Amygdala (tissue), 56 donors: Measurements from ENCODE around the gene RD3L.

Experiments
- DNase-seq, 56 donors: peaks; one replicate each; lab custom pipeline; 2025; lab: John Stamatoyannopoulos, UW

Gene RD3L

GRCh38 chr14:103897075-103897947 lies 45.0 kb downstream of the RD3L start:
- peak in 3 of 56 donors; percentile 10 to 29 (median 13) for DNase-seq

- DNase-seq, result no peak
Measured at GRCh38 chr14:103896578-103896977, 45.8 kb downstream of the RD3L start.

GRCh38 chr14:103894723-103895059 lies 47.6 kb downstream of the RD3L start:
- DNase-seq, result no peak

GRCh38 chr14:103894034-103894722 lies 48.2 kb downstream of the RD3L start:
- DNase-seq, result no peak

- DNase-seq, result no peak
Measured at GRCh38 chr14:103892247-103892646, 50.1 kb downstream of the RD3L start.

GRCh38 chr14:103891667-103892215 lies 50.6 kb downstream of the RD3L start:
- DNase-seq, result no peak

GRCh38 chr14:103890821-103891666 lies 51.3 kb downstream of the RD3L start:
- DNase-seq, result no peak
